Mucosa of descending colon (tissue), 3 donors: ENCODE measurements around the gene ZNF740. TPM values are rescaled to one million over a fixed set of nuclear protein-coding genes. Genes with fewer than 3 reads are reported as not detected.

ENCODE experiments used
- ATAC-seq: fragments of 200-7000 bp; cut with Tn5 transposase; one replicate; pipeline ENCODE4 v1.9.1; 2020; ENCODE audit warnings: mild to moderate bottlenecking, moderate library complexity
- DNase-seq, 3 donors: peaks; one replicate each; pipeline ENCODE4 v3.0.0-alpha.2; 2020
- H3K36me3 ChIP-seq: fragments of 200-600 bp; one replicate; pipeline ENCODE4 v1.8.0; 2021; ENCODE audit warnings: low read depth, mild to moderate bottlenecking
- H3K4me1 ChIP-seq: fragments of 200-600 bp; one replicate; pipeline ENCODE4 v1.8.0; 2021; ENCODE audit warnings: low read depth, mild to moderate bottlenecking
- H3K4me3 ChIP-seq: fragments of 200-600 bp; one replicate; pipeline ENCODE4 v1.8.0; 2021; ENCODE audit warnings: mild to moderate bottlenecking
- H3K9me3 ChIP-seq: fragments of 200-600 bp; one replicate; pipeline ENCODE4 v1.8.0; 2021; ENCODE audit warnings: mild to moderate bottlenecking
- CTCF ChIP-seq: fragments of 200-600 bp; IDR thresholded peaks from one replicate; pipeline ENCODE4 v1.8.0; 2022; ENCODE audit warnings: antibody characterized with exemption, mild to moderate bottlenecking
- intact Hi-C, 2 donors: fragments of 100-400 bp; cut with DNase I in 1 of 2; cut with micrococcal nuclease in 1 of 2; formaldehyde crosslinking; loops; one replicate each; pipeline versions ENCODE4 v1.11.0 to v1.11.1; 2022; cut with DNase I, micrococcal nuclease
- total RNA-seq, 3 donors: library from RNA; stranded (reverse); fragmentation: NEBNext Ultra II Directional in 2 of 3; extraction: Animal tissue kit (Norgen Biotek cat#: 25700) in 2 of 3; gene quantifications; one replicate each; pipeline versions ENCODE4 v1.2.1 to v1.2.4, GENCODE V29; 2021 to 2023
- donor health status: DM: no; HTN: no; CAD: no; lungs with moderate emphysema.
- donor health status: DM: no; HTN: no; CAD: no.
- donor health status: DM: no; HTN: yes; CAD: no.

The ZNF740 gene
- total RNA-seq, 3 donors from 2014 or later: 26.1 to 52.9 (median 46.0) TPM

GRCh38 chr12:53241623-53242412 is 61.3 kb downstream of the ZNF740 start:
- Histone ChIP-seq H3K36me3 (no peaks in the 10 kb centered on the region), H3K4me1 (no peaks in the 10 kb centered on the region), H3K4me3 (no peak overlapping the region), H3K9me3 (no peaks in the 10 kb centered on the region)
- ATAC-seq: no peak
- intact Hi-C loops: no loop called here
- no peak for DNase-seq
- TF ChIP-seq CTCF: no peak

- ATAC-seq (no peak), DNase-seq (no peak)
- Histone ChIP-seq H3K4me3 (no peak overlapping the region), H3K4me1 (no peaks in the 10 kb centered on the region), H3K36me3 (no peaks in the 10 kb centered on the region), H3K9me3 (no peaks in the 10 kb centered on the region)
- intact Hi-C loops: no loop called here
- TF ChIP-seq CTCF: no peak
Observed at GRCh38 chr12:53244337-53244736, 63.8 kb downstream of the ZNF740 start.

Other genes starting within 250 kb of the ZNF740 start
- 1,000 to 10,000 TPM in 1 of 3 donors, 100 to 1,000 TPM in 2; 296 to 1,063 (median 953) TPM for gene KRT18, start 231.6 kb upstream of the ZNF740 start, total RNA-seq
- 100 to 1,000 TPM; 341 to 535 (median 345) TPM for gene EIF4B, start 174.3 kb upstream of the ZNF740 start, total RNA-seq
- gene TNS2, start 130.7 kb upstream of the ZNF740 start, total RNA-seq: 100 to 1,000 TPM in 1 of 3 donors, 10 to 100 TPM in 2; 22.6 to 119 (median 51.9) TPM
- 10 to 100 TPM; 27.3 to 51.0 (median 32.5) TPM for gene SPRYD3, start 101.3 kb upstream of the ZNF740 start, total RNA-seq
- gene IGFBP6, start 83.1 kb upstream of the ZNF740 start, total RNA-seq: 10 to 100 TPM in 2 of 3 donors, 1 to 10 TPM in 1; 10.0 to 93.4 (median 27.1) TPM
- gene SOAT2, start 77.2 kb upstream of the ZNF740 start, total RNA-seq: under 1 TPM in 1 of 3 donors, not detected in 2; 0.41 TPM
- 10 to 100 TPM; 23.4 to 44.4 (median 38.7) TPM for gene CSAD, start 203 bp downstream of the ZNF740 start, total RNA-seq
- 10 to 100 TPM in 1 of 3 donors, 1 to 10 TPM in 2; 6.2 to 13.8 (median 7.3) TPM for gene ITGB7, start 26.5 kb downstream of the ZNF740 start, total RNA-seq
- 10 to 100 TPM; 10.7 to 35.3 (median 16.9) TPM for gene RARG, start 51.5 kb downstream of the ZNF740 start, total RNA-seq
- gene ESPL1, start 87.6 kb downstream of the ZNF740 start, total RNA-seq: 10 to 100 TPM in 1 of 3 donors, 1 to 10 TPM in 2; 4.5 to 13.1 (median 5.8) TPM
- 100 to 1,000 TPM; 262 to 390 (median 268) TPM for gene PFDN5, start 114.8 kb downstream of the ZNF740 start, total RNA-seq
- 10 to 100 TPM; 35.4 to 54.9 (median 38.0) TPM for gene MYG1, start 119.0 kb downstream of the ZNF740 start, total RNA-seq
- 10 to 100 TPM; 40.2 to 46.9 (median 46.3) TPM for gene AAAS, start 140.9 kb downstream of the ZNF740 start, total RNA-seq
- not detected for gene SP7, start 155.6 kb downstream of the ZNF740 start, total RNA-seq
- gene SP1, start 199.5 kb downstream of the ZNF740 start, total RNA-seq: 100 to 1,000 TPM in 2 of 3 donors, 10 to 100 TPM in 1; 96.1 to 111 (median 105) TPM
- under 1 TPM in 1 of 3 donors, not detected in 2; 0.16 TPM for gene AMHR2, start 243.1 kb downstream of the ZNF740 start, total RNA-seq